Neural cell (in vitro differentiated cells): Measurements from ENCODE around the gene CTBP2. TPM values are rescaled to one million over a fixed set of nuclear protein-coding genes. Genes with fewer than 3 reads are reported as not detected.

Experiments used
- H2AFZ ChIP-seq: fragments of 200-600, 300-800 bp; sonication (generic), shearing (Covaris generic); 2 replicates; pipeline ENCODE4 v1.6.0; 2014; ENCODE audit warnings: low read depth, mild to moderate bottlenecking, antibody characterized with exemption, low read length, moderate library complexity
- H3F3A ChIP-seq: fragments of 200-600 bp; shearing (Covaris generic); 2 replicates; pipeline ENCODE4 v1.6.1; 2016; ENCODE audit warnings: mild to moderate bottlenecking, moderate library complexity, mixed read lengths, antibody characterized with exemption, low read length; ENCODE audit not compliant: insufficient read depth, poor library complexity, severe bottlenecking
- H3K27ac ChIP-seq: fragments of 200-600, 300-800 bp; sonication (generic), shearing (Covaris generic); 2 replicates; pipeline ENCODE4 v1.5.1; 2014; ENCODE audit warnings: mild to moderate bottlenecking, low read length, moderate library complexity
- H3K27me3 ChIP-seq: fragments of 300-800, 200-600 bp; sonication (generic), shearing (Covaris generic); 2 replicates; pipeline ENCODE4 v1.6.0; 2014; ENCODE audit warnings: mild to moderate bottlenecking, low read depth, low read length, moderate library complexity; ENCODE audit not compliant: insufficient read depth
- H3K36me3 ChIP-seq: fragments of 300-800, 200-600 bp; sonication (generic), shearing (Covaris generic); 2 replicates; pipeline ENCODE4 v1.5.1; 2014; ENCODE audit warnings: mild to moderate bottlenecking, antibody characterized with exemption, low read length, moderate library complexity; ENCODE audit not compliant: insufficient read depth
- H3K4me2 ChIP-seq: fragments of 300-800, 200-600 bp; sonication (generic), shearing (Covaris generic); 2 replicates; pipeline ENCODE4 v1.6.0; 2014; ENCODE audit warnings: mild to moderate bottlenecking, low read length
- H3K4me3 ChIP-seq: fragments of 300-800, 200-600 bp; sonication (generic), shearing (Covaris generic); 2 replicates; pipeline ENCODE4 v1.5.1; 2014; ENCODE audit warnings: mild to moderate bottlenecking, low read length, moderate library complexity
- H3K79me2 ChIP-seq: fragments of 200-600 bp; shearing (Covaris generic); replicated peaks from 2 replicates; pipeline ENCODE4 v1.6.0; 2014; ENCODE audit warnings: mild to moderate bottlenecking, low read length, moderate library complexity; ENCODE audit not compliant: insufficient read depth
- H3K9ac ChIP-seq: fragments of 300-800, 200-600 bp; sonication (generic), shearing (Covaris generic); 2 replicates; pipeline ENCODE4 v1.6.1; 2016; ENCODE audit warnings: mild to moderate bottlenecking, low read length, mixed read lengths
- H3K9me2 ChIP-seq: fragments of 200-600 bp; shearing (Covaris generic); 2 replicates; pipeline ENCODE4 v1.6.1; 2016; ENCODE audit warnings: mild to moderate bottlenecking, low read length, mixed read lengths; ENCODE audit not compliant: insufficient read depth
- H3K9me3 ChIP-seq: fragments of 200-600, 300-800 bp; sonication (generic), shearing (Covaris generic); 2 replicates; pipeline ENCODE4 v1.6.1; 2016; ENCODE audit warnings: mild to moderate bottlenecking, mixed run types, low read length, moderate library complexity, mixed read lengths
- H4K20me1 ChIP-seq: fragments of 200-600 bp; shearing (Covaris generic); 2 replicates; pipeline ENCODE4 v1.6.1; 2016; ENCODE audit warnings: mild to moderate bottlenecking, mixed run types; ENCODE audit not compliant: insufficient read depth
- EP300 ChIP-seq: fragments of 450-650 bp; conservative IDR thresholded peaks from 2 replicates; pipeline ENCODE4 v1.6.1; 2014; ENCODE audit warnings: antibody characterized with exemption, mild to moderate bottlenecking, moderate library complexity; ENCODE audit not compliant: poor library complexity, severe bottlenecking
- EZH2 ChIP-seq: fragments of 200-600, 300-800 bp; shearing (Covaris generic), sonication (generic); IDR thresholded peaks from 2 replicates; pipeline ENCODE4 v1.6.1; 2014; ENCODE audit warnings: antibody characterized with exemption, low read length, borderline replicate concordance, mild to moderate bottlenecking; ENCODE audit not compliant: insufficient read depth, poor library complexity, severe bottlenecking
- MXI1 ChIP-seq: fragments of 450-650 bp; conservative IDR thresholded peaks from 2 replicates; pipeline ENCODE4 v1.6.1; 2014; ENCODE audit warnings: antibody characterized with exemption, mild to moderate bottlenecking; ENCODE audit not compliant: poor library complexity, severe bottlenecking
- POLR2AphosphoS5 ChIP-seq: IDR thresholded peaks from 2 replicates; pipeline ENCODE4 v1.6.1; 2012
- RAD21 ChIP-seq: fragments of 450-650 bp; conservative IDR thresholded peaks from 2 replicates; pipeline ENCODE4 v1.6.1; 2014; ENCODE audit warnings: antibody characterized with exemption, mild to moderate bottlenecking, moderate library complexity
- SMC3 ChIP-seq: fragments of 450-650 bp; conservative IDR thresholded peaks from 2 replicates; pipeline ENCODE4 v1.6.1; 2014; ENCODE audit warnings: antibody characterized with exemption, mild to moderate bottlenecking, moderate library complexity; ENCODE audit not compliant: poor library complexity
- TAF1 ChIP-seq: IDR thresholded peaks from 2 replicates; pipeline ENCODE4 v1.6.1; 2012; ENCODE audit warnings: low read depth
- polyA plus RNA-seq: library from polyadenylated mRNA; depleted of rRNA; stranded (reverse); fragments of >200 nt; gene quantifications from 2 replicates; pipeline ENCODE4 v1.2.3, GENCODE V29; 2014
- TF ChIP-seq, protein P1 (sequence below): IDR thresholded peaks from 2 replicates; pipeline ENCODE4 v1.6.1; 2012; ENCODE audit warnings: borderline replicate concordance
- TF ChIP-seq, protein P2 (sequence below): fragments of 450-650 bp; IDR thresholded peaks from 2 replicates; pipeline ENCODE4 v1.5.1; 2014; ENCODE audit warnings: antibody characterized with exemption, mild to moderate bottlenecking, moderate library complexity; ENCODE audit not compliant: poor library complexity, severe bottlenecking

Gene CTBP2
- polyA plus RNA-seq, 1 donor from 2014 or later = 59.5 TPM

- Histone ChIP-seq H3K9ac (no peak overlapping the region), H4K20me1 (no peaks in the 10 kb centered on the region), H3K79me2 (peaks cover 53% of the 10 kb centered on the region), H3K27me3 (no peaks in the 10 kb centered on the region), H3K9me3 (no peaks in the 10 kb centered on the region), H3K4me3 (no peak overlapping the region), H3K9me2 (no peaks in the 10 kb centered on the region), H3K36me3 (no peaks in the 10 kb centered on the region), H3K27ac (no peak overlapping the region), H2AFZ (no peak overlapping the region), H3F3A (no peaks in the 10 kb centered on the region), H3K4me2 (no peak overlapping the region)
- no peak for TF ChIP-seq EP300
- TF ChIP-seq, protein P1, sequence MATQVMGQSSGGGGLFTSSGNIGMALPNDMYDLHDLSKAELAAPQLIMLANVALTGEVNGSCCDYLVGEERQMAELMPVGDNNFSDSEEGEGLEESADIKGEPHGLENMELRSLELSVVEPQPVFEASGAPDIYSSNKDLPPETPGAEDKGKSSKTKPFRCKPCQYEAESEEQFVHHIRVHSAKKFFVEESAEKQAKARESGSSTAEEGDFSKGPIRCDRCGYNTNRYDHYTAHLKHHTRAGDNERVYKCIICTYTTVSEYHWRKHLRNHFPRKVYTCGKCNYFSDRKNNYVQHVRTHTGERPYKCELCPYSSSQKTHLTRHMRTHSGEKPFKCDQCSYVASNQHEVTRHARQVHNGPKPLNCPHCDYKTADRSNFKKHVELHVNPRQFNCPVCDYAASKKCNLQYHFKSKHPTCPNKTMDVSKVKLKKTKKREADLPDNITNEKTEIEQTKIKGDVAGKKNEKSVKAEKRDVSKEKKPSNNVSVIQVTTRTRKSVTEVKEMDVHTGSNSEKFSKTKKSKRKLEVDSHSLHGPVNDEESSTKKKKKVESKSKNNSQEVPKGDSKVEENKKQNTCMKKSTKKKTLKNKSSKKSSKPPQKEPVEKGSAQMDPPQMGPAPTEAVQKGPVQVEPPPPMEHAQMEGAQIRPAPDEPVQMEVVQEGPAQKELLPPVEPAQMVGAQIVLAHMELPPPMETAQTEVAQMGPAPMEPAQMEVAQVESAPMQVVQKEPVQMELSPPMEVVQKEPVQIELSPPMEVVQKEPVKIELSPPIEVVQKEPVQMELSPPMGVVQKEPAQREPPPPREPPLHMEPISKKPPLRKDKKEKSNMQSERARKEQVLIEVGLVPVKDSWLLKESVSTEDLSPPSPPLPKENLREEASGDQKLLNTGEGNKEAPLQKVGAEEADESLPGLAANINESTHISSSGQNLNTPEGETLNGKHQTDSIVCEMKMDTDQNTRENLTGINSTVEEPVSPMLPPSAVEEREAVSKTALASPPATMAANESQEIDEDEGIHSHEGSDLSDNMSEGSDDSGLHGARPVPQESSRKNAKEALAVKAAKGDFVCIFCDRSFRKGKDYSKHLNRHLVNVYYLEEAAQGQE = no peak
- TF ChIP-seq TAF1 = no peak
- TF ChIP-seq SMC3 = no peak
Observed at GRCh38 chr10:125115409-125115808, 45.0 kb downstream of the CTBP2 start.

- Histone ChIP-seq H3F3A (no peaks in the 10 kb centered on the region), H3K27me3 (no peaks in the 10 kb centered on the region), H3K79me2 (peaks cover 50% of the 10 kb centered on the region), H3K9me2 (no peaks in the 10 kb centered on the region), H3K9me3 (no peaks in the 10 kb centered on the region), H3K27ac (no peak overlapping the region), H3K4me2 (no peak overlapping the region), H3K4me3 (no peak overlapping the region), H2AFZ (no peak overlapping the region), H3K9ac (no peak overlapping the region), H3K36me3 (no peaks in the 10 kb centered on the region), H4K20me1 (no peaks in the 10 kb centered on the region)
- TF ChIP-seq POLR2AphosphoS5 (no peak), EZH2 (no peak), MXI1 (no peak), TAF1 (no peak), EP300 (no peak), RAD21 (no peak), SMC3 (no peak)
- TF ChIP-seq, protein P2, sequence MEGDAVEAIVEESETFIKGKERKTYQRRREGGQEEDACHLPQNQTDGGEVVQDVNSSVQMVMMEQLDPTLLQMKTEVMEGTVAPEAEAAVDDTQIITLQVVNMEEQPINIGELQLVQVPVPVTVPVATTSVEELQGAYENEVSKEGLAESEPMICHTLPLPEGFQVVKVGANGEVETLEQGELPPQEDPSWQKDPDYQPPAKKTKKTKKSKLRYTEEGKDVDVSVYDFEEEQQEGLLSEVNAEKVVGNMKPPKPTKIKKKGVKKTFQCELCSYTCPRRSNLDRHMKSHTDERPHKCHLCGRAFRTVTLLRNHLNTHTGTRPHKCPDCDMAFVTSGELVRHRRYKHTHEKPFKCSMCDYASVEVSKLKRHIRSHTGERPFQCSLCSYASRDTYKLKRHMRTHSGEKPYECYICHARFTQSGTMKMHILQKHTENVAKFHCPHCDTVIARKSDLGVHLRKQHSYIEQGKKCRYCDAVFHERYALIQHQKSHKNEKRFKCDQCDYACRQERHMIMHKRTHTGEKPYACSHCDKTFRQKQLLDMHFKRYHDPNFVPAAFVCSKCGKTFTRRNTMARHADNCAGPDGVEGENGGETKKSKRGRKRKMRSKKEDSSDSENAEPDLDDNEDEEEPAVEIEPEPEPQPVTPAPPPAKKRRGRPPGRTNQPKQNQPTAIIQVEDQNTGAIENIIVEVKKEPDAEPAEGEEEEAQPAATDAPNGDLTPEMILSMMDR = no peak
- TF ChIP-seq, protein P1 = no peak
Observed at GRCh38 chr10:125114761-125115391, 45.5 kb downstream of the CTBP2 start.
